ENCODE measurements around the gene OR1F1.
A peak's percentile ranks its signal among the peaks of the same experiment; 100 is the strongest.

OR1F1 gene

GRCh38 chr16:3170440-3171180, 17.4 kb upstream of the OR1F1 start:
- TF ChIP-seq CTCF (IDR thresholded peaks at IDR 0.05; ENCODE audit: extremely low read depth, missing control alignments) = no peak
- DNase-seq (ENCODE audit: low spot score) = no peak

- DNase-seq (ENCODE audit: low spot score) = peak; percentile 70
- TF ChIP-seq CTCF (IDR thresholded peaks at IDR 0.05; ENCODE audit: extremely low read depth, missing control alignments) = no peak
Observed at GRCh38 chr16:3171181-3171854, 16.7 kb upstream of the OR1F1 start.

DNA sequence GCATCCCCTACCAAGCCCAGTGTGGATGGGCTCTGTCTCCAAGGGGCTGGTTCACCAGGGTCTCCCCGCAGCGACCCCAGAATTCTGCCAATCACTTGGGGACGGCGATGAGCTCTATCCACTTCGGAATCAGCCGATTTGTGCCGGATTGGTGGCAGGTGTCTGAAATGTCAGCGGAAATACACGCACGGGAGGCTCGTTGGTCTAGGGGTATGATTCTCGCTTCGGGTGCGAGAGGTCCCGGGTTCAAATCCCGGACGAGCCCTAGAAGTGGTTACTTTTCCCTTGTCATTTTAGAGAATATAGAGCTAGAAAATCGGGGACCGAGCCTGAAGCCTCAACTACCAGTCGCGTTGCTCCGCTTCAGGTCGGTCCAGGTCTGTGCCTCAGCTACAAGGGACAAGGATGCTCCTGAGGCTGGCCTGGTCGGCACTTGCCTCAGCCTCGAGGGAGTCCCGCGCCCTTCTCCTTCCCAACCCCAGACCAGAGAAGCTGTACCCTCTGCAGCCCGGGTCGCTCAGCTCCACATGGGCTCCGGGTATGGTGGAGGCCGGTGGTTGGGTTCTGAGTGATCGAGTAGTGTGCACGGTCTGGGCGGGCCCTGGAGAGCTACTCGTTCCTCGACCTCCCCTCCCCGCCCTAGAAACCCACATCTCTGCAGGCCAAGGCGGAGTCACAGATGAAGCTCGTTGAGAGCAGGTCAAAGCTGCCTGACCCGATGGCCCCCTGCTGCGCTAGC, 16.0 kb upstream of the OR1F1 start:
- no peak for DNase-seq (ENCODE audit: low spot score)
- TF ChIP-seq CTCF (IDR thresholded peaks at IDR 0.05; ENCODE audit: extremely low read depth, missing control alignments) = no peak

DNA sequence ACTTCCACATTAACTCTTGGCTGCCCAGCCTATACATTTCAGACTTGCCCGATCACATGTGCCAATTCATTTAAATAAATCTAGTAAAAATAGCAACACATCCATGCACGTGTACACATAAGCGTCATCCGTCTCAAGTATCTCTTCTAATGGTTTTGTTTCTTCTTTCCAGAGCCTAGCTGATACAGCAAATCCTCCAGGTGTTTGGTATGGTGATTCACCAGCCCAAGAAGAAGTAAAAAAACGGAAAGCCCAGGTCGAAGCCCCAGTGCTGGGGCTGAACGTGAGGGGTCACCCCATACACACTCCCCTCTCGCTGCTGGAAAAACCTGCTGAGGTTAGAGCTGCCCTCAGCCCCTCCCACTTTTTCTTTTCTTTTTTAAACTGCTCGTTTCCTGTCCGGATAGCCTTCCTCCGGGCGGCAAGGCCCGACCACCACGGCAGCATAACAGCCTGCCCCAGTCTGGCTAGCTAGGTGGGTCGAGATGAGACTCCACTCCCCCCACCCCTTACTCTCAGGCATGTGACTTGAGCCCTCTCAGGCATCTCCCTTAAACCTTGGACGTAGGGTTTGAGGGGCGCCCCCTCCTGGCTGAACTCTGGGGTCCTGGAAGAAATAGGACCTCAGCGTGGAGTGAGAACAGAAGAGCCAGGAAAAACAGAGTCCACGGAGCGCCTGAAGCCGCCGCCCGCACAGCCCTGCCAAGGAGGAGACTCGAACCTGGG, 13.9 kb upstream of the OR1F1 start:
- peak; percentile 59 for TF ChIP-seq CTCF (IDR thresholded peaks at IDR 0.05; ENCODE audit: extremely low read depth, missing control alignments)

DNA sequence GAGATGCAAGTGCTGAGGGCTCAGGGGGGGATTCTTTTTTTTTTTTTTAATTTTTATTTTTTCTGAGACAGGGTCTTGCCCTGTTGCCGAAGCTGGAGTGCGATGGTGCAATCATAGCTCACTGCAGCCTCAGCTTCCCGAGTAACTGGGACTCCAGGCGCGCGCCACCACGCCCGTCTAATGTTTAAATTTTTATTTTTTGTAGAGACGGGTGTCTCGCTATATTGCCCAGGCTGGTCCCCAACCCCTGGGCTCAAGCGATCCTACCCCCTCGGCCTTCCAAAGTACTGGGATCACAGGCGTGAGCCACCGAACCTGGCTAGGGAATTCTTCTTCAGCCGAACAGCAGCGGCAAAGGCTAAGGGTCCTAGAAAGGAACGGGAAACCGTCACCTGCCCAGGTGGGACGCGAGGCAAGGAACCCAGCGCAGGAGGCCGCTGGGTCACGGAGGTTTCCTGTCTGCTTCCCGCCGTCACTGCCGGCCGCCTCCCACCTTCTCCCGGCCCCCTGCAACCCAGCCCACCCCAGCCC, 13.3 kb upstream of the OR1F1 start:
- DNase-seq (ENCODE audit: low spot score) = no peak
- TF ChIP-seq CTCF (IDR thresholded peaks at IDR 0.05; ENCODE audit: extremely low read depth, missing control alignments) = no peak

More for the DNA sequence above, 13.9 kb upstream of the OR1F1 start:
- peak; percentile 65 for DNase-seq (ENCODE audit: low spot score)

DNA sequence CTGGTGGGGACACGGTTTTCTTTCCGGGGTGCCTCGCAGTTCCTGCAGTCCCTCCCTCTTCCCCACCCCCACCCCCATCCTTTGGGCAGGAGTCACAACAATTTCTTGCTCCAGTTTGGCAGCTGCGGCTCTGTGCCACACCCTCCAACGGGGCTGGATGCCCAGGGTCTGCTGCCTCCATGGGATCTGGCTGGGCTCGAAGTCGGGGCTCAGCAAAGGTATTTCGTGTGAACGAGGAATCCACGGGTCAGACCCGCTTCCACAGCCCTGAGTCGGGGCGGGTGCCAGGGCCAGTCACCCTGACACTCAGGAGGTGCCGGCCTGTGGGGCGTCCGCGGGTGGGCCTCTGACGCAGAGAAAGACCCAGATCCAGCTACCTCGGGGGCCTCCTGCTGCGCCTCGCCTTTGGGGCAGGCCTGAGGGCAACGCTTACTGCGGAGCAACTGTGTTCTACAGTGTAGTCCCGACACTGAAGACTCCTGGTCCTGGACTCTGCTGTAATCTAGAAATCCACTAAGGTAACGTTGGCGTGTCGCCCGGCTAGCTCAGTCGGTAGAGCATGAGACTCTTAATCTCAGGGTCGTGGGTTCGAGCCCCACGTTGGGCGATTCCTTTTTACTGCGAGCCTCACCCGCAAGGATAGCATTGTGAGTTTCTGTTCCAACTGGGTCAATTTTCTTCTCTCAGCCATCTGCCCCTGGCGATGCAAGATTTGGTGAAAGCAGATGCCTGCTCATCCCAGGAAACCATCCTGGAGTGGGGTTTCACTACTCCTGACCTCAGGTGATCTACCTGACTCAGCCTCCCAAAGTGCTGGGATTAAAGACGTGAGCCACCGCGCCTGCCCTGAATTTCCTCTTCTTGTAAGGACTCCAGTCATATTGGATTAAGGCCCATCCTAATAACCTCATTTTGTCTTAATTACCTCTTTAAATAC, 12.6 kb upstream of the OR1F1 start:
- no peak for TF ChIP-seq CTCF (IDR thresholded peaks at IDR 0.05; ENCODE audit: extremely low read depth, missing control alignments)
- no peak for DNase-seq (ENCODE audit: low spot score)
